HG02588 (cell line): ENCODE data around the gene CHEK2.
"Not testable (repeated sequence)": the region's sequence is repeated elsewhere in the genome, so short reads cannot be mapped to it uniquely, and the experiment has no call there.

ENCODE experiments used
- ATAC-seq: cut with Tn5 transposase; IDR thresholded peaks from one replicate; pipeline ENCODE4 v1.9.1; 2021; ENCODE audit warnings: mild to moderate bottlenecking, moderate library complexity; ENCODE audit not compliant: unreplicated experiment

The CHEK2 gene

GRCh38 chr22:28742562-28742962 lies 942 bp upstream of the CHEK2 start:
- no peak for ATAC-seq

- no peak for ATAC-seq
Measured at GRCh38 chr22:28741200-28741784, 328 bp downstream of the CHEK2 start.

DNA sequence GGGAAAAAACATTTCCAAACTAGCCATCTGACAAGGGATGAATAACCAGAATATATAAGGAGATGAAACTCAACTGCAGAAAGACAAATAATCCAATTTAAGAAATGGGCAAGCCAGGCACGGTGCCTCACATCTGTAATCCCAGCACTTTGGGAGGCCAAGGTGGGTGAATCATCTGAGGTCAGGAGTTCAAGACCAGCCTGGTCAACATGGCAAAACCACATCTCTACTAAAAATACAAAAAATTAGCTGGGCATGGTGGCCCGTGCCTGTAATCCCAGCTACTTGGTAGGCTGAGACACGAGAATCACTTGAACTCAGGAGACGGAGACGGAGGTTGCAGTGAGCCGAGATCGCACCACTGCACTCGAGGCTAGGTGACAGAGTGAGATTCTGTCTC lies 2.7 kb downstream of the CHEK2 start:
- ATAC-seq: not testable (repeated sequence)

DNA sequence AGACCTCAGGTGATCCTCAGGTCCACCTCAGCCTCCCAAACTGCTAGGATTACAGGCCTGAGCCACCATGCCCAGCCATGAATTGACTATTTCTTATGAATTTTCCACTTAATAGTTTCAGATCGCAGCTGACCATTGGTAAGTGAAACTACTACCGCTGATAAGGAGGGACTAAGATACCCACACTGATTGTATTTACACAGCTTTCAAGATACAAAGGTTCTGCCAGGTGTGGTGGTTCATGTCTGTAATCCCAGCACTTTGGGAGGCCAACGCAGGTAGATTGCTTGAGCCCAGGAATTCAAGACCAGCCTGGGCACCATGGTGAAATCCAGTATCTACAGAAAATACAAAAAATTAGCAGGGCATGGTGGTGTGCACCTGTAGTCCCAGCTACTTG lies 3.9 kb downstream of the CHEK2 start:
- ATAC-seq: no peak

- ATAC-seq: no peak
Measured at GRCh38 chr22:28736301-28737155, 5.1 kb downstream of the CHEK2 start.

DNA sequence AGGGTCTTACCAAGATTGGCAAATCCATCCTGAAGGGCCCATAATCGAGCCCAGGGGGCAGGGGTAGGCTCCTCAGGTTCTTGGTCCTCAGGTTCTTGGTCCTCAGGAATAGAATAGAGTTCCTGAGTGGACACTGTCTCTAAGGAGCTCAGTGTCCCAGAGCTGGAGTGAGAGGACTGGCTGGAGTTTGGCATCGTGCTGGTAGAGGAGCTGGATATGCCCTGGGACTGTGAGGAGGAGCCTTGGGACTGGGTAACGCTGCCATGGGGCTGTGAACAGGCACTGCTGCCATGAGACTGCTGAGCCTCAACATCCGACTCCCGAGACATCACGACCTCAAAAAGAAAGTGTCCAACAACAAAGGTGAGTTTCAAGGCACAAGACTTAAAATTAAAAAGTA lies 7.2 kb downstream of the CHEK2 start:
- ATAC-seq: no peak

DNA sequence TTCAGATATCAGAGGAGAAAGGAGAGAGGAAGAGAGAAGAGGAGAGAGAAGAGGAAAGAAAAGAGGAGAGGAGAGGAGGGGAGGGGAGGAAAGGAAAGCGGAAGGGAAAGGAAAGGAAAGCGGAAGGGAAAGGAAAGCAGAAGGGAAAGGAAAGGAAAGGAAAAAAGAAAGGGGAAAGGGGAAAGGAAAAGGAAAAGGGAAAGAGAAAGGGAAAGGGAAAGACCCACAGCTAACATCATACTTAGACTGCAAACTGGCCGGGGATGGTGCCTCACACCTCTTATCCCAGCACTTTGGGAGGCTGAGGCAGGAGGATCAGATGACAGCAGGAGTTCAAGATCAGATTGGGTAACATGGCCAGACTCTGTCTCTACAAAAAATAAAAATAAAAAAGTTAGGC lies 11.4 kb downstream of the CHEK2 start:
- no peak for ATAC-seq

DNA sequence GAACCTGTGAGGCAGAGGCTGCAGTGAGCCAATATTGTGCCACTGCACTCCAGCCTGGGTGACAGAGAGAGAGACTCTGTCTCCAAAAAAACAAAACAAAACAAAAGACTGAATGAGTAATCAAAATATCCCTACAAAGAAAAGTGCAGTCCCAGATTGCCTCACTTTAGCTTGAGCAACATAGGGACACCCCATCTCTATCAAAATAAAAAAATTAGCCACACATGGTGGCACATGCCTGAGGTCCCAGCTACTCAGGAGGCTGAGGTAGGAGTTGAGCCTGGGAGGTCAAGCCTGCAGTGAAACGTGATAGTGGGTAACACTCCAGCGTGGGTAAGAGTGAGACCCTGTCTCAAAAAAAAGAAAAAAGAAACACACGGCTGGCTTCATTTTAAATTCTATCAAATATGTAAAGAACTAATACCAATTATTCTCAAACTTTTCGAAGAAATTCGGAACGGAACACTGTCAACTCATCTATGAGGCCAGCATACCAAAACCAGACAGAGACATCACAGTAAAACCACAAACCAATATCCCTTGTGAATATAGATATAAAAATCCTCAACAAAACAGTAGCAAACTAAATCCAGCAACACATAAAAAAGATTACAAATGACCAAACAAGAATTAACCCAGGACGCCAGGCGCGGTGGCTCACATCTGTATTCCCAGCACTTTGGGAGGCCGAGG lies 12.9 kb downstream of the CHEK2 start:
- ATAC-seq: no peak

- no peak for ATAC-seq
Measured at GRCh38 chr22:28728002-28728401, 13.6 kb downstream of the CHEK2 start.

DNA sequence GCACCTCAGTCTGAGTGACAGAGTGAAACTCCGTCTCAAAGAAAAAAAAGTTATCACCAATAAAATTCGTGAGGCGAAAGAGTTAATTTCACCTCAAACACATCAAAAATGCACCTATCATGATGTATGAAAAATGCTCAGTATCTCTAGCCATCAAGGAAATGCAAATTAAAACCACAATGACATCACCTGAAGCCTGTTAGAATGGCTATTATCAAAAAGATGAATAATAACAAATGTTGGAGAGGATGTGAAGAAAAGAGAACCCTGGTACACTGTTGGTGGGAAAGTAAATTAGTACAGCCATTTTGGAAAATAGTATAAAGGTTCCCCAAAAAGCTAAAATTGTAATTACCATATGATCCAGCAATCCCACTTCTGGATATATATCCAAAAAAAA lies 23.6 kb downstream of the CHEK2 start:
- no peak for ATAC-seq

GRCh38 chr22:28716686-28717085 lies 24.9 kb downstream of the CHEK2 start:
- no peak for ATAC-seq

GRCh38 chr22:28715611-28716010 lies 26.0 kb downstream of the CHEK2 start:
- ATAC-seq: no peak

GRCh38 chr22:28714043-28714628 lies 27.5 kb downstream of the CHEK2 start:
- ATAC-seq: no peak

DNA sequence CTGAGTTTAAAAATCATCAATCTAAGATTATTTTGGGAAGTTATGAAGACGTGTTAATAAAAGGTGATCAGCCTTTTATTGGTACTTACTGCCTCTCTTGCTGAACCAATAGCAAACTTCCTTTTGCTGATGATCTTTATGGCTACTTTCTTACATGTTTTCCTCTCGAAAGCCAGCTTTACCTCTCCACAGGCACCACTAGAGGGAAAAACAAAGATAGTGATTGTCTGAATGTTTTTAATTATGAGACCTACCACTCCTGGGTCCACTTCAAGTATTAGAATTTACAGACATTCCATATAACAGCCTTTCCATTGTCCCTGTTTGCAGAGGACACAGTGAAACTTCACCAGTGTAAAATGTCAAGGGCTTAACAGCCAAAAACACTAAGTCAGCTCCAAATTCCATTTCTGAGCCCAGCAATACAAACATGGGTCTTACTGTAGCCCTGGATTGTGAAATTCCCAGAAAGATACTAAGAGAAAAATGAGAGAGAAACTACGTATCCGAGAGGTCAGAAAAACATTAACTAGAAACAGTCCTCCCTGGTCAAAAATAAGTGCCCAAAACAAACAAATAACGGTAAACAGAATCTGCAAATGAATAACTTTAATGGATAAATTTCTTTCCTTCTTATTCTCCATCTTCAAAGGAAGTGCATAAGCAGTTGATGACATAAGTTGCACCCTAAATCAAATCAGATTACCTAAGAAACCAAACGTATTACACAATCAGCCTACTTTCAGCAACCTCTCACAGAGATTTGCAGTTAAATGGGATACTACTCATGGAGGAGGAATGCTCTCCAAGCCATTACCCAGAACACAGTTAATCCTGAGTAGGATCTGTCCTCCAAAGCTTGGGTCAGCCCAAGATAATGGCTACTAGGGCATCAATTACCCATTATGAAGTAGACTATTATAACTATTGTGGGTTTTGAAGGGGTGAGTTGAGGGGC lies 29.5 kb downstream of the CHEK2 start:
- ATAC-seq: no peak

DNA sequence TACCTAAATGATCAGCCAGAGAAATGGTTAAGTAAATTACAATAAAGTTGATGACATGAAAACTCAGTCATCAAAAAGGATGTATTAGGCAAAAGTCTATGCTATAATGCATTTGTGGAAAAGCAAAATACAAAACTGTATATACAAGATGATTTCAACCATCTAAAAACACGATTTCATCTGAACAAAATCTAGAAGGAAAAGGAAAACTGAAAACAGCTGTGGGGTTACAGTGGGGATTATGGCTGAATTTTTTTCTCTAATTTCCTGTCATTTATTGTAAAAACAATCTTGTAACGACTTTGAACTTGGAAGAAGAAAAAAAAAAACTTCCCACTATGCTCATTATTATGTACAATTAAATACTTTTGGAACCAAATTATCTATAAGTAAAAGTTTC lies 30.3 kb downstream of the CHEK2 start:
- no peak for ATAC-seq

GRCh38 chr22:28710576-28711191 lies 30.9 kb downstream of the CHEK2 start:
- ATAC-seq: no peak

DNA sequence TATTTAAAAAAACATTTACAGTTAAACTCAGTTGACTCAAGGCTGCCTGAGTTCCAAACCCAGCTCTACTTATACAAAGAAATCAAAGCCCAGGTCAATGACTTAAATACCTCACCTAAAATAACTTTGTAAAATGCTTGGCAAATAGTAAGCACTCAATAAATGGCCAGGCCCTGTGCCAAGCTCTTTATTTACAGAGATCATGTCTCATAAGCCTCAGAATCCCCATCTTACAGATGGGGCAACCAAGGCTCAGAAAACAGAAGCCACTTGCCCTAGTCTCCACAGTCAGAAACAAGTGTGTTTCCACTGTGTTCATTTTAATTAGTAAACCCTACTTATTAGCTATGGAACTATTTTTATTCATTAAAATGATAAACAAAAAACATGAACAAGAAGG lies 31.5 kb downstream of the CHEK2 start:
- no peak for ATAC-seq

DNA sequence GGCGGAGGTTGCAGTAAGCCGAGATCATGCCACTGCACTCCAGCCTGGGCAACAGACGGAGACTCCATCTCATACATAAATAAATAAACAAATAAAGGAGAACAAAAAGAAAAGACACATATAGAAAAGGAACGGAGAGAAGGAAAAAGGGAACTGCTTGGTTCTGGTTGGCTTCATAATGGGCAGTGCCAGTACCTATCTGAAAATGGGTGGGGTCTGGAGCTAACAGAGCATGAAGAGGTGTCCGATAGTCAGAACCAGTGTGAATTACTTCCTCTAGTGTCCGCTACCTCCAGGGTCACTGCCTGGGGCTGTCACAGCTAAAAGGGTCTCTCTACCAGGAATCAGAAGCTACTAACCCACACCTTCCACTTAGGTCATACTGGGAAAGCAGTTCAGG lies 34.8 kb downstream of the CHEK2 start:
- no peak for ATAC-seq

DNA sequence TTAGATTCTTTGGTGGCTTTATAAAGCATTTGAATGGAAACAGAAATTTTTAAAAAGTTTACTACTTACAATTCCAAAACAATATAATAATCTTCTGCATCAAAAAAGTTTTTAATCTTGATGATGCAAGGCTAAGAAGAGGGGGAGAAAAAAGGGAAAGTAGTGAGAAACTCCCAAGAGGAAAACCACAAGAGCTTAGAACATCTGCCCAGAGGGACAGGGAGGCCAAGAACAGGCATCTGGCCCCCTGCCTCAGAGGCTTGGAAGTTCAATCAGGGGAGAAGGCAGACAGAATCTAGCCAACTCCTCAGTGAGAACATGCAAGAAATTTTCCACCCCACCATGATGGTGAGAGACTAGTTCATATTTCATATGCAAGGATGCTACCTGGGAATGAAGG lies 38.2 kb downstream of the CHEK2 start:
- no peak for ATAC-seq

DNA sequence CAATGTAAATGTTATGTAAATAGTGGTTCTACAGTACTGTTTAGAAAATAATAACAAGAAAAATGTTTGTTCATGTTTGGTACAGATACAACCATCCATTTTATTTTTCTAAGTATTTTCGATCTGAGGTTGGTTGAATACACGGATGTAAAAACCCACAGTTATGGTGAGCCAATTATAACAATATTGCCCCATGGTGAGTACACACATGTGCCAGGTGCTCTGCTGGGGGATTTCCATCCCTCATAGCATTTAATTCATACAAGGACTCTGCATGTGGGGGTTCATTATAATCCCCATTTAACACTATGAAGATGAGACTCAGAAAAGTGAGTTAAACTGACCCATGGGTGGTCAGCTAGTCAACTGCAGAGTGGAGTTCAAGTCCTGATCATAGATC lies 38.7 kb downstream of the CHEK2 start:
- ATAC-seq: no peak
